GM21528 (cell line): ENCODE measurements around the gene CEP70.

ENCODE experiments used
- ATAC-seq: cut with Tn5 transposase; IDR thresholded peaks from one replicate; pipeline ENCODE4 v1.9.1; 2021; ENCODE audit warnings: mild to moderate bottlenecking, moderate library complexity; ENCODE audit not compliant: unreplicated experiment, low FRiP score

The CEP70 gene

GRCh38 chr3:138472141-138472825, 121.8 kb downstream of the CEP70 start:
- ATAC-seq = no peak

DNA sequence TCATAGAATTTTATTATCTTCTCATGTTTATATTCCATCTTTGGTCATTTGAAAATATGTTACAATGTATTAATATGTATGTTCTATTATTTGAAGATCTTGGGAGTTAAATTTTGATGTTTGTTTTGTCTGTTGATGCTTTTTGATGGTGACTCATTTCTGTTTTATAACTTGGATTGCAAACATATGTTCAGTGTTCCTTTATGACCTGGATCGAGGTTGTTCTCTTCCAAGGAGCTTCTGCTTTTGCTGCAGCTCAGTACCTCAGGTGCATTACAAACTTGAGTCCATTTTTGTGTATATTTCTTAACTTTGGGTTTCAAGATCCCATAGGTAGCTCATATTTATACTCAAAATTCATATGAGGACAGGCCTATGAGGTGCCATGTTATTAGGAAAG, 122.6 kb downstream of the CEP70 start:
- no peak for ATAC-seq

GRCh38 chr3:138470687-138471086, 123.4 kb downstream of the CEP70 start:
- ATAC-seq = no peak

- ATAC-seq = no peak
Observed at GRCh38 chr3:138469874-138470273, 124.2 kb downstream of the CEP70 start.

- no peak for ATAC-seq
Observed at GRCh38 chr3:138468886-138469285, 125.2 kb downstream of the CEP70 start.

GRCh38 chr3:138468451-138468850, 125.6 kb downstream of the CEP70 start:
- no peak for ATAC-seq

- ATAC-seq = no peak
Observed at GRCh38 chr3:138467931-138468330, 126.1 kb downstream of the CEP70 start.

DNA sequence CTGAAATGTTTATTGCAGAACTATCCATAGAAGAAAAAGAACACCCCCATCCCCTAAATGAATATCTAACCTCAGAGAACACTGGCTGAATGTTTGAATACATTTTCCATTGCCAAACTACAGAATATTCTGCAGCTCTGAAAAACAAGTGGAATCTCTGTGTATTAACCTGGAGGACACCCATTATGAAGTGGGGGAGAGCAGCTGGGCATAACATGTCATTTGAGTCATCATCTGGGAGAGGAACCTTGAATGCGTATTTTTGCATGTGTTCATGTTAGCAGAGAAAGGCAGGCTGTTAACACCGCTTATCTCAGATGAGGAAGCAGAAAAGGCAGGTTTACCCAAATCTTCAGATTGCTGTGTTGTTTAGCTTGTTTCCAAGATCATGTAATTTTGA, 128.1 kb downstream of the CEP70 start:
- ATAC-seq = no peak

DNA sequence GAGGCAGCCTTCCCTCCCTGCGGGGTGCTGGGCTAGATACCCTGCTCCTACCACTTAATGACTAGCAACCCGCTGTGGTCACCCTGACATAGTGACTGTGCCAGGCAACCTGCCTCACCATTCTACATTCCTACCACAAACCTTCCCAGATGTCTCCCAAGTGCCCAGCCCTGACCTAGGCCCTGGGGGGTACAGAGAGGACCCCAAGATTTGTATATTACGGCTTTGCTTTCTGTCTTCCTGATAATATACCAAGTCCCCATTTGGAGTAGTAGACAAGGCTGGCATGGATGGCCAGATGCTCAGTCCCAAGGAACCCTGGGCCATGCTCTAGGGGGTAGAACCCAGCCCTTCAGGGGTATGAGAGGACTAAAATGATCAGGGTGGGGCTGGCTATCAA, 128.6 kb downstream of the CEP70 start:
- ATAC-seq = no peak

DNA sequence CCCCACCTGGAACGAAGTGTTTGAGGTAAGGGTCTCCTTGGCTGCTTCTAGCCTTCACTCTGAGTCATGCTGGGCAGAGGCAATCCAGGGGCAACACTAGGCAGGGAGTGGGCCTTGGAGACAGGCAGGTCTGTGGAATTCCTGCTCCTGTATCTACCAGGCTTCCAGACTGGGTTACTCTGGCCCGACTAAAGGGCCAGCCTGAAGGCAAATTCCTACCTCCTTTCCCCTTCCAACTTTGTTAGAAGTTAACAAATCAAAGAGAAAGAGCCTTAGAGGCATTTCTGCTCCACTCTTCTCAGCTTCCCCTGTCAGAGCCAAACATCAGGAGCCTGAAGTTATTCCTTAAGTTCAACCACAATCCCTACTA, 129.6 kb downstream of the CEP70 start:
- no peak for ATAC-seq

DNA sequence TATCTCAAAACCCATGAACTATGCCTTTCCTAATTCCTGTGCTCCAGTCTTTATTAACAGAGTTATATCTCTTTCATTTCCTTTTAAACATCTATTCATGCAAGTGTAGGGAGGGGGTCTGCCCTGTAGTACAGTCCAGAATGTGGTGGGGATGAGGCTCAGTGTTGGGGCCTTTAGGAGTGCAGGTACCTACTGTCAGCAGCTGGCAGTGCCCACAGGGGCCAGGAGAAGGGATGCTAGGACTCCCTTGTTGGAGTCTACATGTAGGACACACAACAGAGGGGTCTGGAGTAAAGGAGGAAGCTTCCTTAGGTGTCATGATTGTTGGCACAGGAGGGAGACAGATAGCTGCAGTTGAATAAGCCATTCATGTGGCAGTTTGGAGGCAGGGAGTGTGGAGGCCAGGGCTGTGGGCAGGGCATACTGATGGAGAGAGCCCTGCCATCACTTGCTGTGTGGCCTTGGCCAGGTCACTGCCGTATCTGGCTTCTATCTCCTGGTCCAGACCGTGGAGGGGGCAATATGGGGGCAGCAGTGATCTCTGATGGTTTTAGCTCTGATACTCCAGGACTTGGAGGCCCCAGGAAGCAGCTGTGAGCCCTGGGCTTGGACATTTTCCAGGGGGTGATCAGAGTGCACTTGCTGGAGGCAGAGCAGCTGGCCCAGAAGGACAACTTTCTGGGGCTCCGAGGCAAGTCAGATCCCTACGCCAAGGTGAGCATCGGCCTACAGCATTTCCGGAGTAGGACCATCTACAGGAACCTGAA, 130.2 kb downstream of the CEP70 start:
- no peak for ATAC-seq

DNA sequence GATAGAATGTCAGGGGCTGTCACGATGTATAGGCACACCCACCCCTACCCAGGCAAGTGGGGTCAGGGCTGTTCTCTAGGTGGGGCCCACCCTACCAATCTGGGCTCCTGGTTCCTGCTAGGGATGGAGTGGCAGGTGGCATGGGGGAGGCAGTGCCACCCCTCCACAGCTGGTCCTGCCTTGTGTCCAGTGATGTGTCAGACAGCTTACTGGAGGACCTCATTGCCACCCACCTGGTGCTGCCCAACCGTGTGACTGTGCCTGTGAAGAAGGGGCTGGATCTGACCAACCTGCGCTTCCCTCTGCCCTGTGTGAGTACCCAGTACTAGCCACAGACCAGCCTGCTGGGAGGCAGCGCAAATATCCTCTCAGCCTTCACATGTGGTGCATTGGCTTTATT, 132.2 kb downstream of the CEP70 start:
- no peak for ATAC-seq

DNA sequence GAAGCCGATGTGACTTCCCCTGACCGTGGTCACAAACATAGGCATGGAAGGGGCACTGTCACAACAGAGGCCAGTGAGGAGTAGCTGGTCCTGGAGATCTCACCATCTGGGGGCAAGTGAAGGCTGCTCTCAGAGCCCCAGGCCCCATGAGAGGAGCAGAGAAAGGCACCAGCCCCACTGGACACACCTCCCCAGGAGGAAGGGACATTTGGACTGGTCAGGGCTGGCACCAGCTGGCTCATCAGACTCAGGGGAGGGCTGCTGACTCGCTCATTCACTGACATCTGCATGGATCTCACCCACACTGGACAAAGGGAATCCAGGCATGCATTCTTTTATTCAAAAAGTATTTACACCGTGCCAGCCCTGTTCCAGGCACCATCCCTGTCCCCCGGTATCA, 132.8 kb downstream of the CEP70 start:
- ATAC-seq = no peak

DNA sequence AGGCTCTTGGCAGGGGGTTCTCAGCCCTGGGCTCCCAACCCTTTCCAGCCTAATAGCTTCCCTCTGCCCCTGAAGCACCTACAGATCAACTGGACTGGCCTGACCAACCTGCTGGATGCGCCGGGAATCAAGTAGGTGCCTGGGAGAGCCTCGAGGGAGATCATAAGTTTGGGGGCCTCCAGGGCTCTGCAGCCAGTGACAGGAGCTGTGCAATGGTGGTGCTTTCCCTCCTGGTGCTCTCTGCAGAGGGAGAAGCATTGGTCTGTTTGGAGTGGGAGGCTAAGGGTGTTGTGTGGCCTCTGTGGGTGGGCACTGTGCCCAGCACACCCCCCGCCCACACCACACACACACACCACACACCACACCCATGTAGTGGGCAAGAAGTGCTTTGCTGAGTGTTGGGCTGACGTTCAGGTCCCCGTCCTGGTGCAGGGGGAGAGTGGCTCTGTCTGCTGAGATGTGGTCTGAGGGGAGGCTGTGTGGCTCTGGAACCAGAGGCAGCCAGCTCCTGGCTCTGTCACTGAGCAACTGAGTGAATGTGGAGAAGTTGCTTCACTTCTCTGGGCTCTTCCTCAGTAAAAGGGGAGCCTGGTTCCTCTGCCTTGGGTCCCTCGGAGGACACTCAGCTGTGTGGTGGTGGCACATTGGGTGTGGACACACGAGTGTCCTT, 133.4 kb downstream of the CEP70 start:
- no peak for ATAC-seq

DNA sequence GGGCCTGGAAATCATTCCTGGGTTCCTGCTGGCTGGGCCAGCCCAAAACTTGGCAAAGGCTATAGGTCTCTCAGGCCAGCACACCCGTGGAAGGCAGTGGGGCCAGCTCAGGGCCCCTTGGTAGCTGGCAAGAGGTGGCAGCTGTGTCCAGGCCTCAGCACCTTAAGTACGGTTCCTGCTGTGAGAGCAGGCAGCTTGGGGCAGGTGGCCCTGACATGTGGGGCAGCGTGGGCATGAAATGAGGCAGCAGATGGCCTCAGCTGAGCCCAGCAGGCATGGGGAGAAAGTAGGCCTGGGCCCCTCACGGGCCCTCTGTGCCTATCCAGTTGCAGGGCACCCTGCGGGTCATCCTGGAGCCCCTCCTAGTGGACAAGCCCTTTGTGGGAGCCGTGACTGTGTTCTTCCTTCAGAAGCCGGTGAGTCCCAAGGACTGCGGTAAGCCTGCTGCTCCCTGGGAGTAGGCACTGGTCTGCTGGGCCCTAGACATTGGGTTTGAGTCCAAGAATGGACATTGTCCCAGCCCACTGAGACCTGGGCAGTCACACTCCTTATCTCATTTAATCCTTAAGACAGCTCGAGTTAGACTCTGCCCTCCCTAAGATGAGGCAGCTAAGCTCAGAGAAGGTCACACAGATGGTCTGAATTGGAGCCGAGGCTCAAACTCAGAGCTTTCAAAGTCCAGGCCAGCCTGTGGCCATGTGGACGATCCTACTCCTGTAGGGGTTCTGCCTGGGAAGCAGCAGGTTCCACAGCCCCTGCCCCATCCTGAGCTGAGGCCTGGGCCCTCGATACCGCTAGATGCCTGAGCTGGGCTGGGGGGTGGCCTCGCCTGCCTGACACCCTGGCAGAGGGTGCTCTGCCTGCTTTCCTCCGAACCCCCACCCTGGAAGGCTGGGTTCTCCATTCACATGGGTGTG, 134.2 kb downstream of the CEP70 start:
- no peak for ATAC-seq

DNA sequence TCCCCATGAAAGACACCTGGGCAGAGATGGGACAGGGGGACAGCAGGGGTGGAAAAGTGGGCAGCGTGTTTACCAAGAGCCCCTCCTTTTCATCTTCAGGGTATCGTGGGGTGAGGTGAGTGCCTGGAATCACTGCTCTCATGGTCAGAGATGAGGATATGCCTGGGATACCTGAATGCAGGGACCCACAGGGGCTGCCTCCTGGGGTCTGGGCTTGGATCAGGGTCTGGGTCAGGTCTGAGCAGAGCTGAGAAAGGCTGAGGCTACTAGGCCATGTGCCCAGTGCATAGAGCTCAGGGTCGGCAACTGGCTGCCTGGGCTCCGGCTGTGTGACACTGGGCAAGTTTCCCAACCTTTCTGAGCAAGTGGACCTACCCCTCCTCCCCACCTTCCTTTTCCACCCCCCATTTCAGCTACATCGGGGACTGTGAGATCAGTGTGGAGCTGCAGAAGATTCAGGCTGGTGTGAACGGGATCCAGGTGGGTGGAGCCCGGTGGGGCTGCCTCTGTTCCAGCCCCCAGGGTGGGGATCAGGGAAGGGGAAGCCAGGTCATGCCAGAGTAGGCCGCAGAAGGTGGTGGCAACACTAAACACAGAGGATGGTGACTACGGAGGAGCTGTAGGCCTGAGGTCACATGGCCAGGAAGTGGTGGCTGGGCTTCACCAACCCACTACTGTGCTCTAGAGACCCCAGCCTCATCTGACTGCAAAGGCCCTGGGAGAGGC, 135.1 kb downstream of the CEP70 start:
- ATAC-seq = no peak

DNA sequence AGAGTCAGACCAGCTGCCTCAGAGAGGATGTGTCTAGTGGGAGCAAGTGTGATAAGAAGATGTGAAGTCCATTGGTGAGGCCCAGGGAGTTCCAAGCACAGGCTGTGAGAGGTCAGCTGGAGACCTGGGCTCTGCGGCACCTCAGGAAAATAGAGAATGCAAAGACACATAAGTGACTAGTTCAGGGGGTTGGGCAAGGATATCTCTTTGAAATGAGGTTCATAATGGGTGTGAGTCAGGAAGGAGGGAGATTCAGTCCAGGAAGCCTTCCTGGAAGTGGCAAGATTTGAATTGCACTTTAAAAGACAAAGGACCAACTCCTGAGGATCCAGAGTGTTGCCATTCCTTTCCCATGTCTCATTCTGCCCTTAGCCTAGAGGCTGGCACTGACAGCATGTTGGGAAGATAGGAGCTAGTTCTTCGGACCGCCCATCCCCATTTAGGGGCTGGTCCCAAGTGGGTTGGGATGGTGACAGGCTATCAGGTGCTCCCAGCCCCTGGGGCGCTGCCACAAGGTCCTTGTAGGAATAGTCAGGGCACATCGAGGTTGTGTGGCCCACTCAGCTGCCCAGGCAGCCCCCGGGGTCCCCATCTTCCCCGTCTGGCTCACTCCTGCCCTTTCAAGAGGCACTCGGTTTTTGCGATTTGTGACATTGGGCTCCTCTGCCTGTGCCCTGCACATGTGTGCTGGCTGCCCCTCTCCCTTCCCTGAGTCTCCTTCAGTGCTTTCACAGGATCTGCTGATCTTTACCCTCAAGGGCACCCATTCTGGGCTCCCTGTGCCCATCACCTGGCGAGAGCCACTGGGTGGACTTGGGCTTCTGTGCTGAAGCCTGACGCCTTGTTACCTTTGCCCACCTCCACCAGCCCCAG, 136.0 kb downstream of the CEP70 start:
- ATAC-seq = no peak

DNA sequence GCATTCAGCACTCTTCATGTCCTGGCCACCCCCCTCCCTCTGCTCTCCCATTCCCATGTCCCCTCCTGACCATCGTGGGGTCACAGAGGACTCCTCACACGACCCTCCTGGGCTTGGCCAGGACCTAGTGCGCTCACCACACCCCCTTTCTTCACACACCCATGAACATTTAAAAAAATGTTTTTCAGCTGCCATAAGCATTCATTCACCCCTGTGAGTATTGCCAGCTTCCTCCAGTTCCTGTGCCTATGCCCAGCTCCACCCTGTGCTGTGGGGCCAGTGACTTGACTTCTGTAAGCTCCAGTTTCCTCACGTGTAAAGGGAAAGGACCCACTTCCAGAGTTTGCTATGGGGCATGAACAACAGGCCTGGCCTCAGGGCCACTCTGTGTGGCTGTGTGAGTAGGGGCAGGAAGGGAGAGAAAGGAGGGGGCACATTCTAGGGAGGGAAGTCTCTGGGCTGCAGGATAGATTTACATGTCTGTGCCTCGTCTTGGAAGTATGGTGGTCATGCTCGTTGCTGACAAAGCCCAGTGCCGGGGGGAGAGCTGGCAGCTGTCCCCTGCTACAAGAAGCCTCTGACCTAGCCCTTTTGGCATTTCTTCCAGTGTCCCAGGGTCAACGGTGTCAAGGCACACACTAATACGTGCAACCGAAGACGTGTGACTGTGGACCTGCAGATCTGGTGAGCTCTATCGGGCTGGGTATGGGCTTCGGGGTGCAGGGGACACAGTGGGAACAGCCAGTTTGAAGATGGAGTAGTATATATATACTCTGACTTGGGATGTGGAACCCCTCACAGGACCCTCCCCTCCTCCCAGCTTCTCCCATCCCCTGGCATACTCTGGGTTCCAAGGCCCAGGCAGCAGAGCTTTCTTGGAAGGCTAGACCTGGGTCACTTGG, 136.8 kb downstream of the CEP70 start:
- no peak for ATAC-seq
